HuH-7.5 (cell line): ENCODE results near the gene L1TD1.
"Not testable (repeated sequence)": the region's sequence is repeated elsewhere in the genome, so short reads cannot be mapped to it uniquely, and the experiment has no call there.

ENCODE experiments used
- DNase-seq: peaks from one replicate; pipeline ENCODE4 v3.0.0; 2011; ENCODE audit warnings: low spot score

Gene L1TD1

GRCh38 chr1:62207187-62207586 is 12.5 kb downstream of the L1TD1 start:
- DNase-seq, result no peak

- DNase-seq, result no peak
These were observed 13.4 kb downstream of the L1TD1 start for GRCh38 chr1:62208087-62208486.

GRCh38 chr1:62208970-62209369 is 14.3 kb downstream of the L1TD1 start:
- DNase-seq, result no peak

- no peak for DNase-seq
These were observed 15.4 kb downstream of the L1TD1 start for GRCh38 chr1:62209931-62210595.

- no peak for DNase-seq
These were observed 16.3 kb downstream of the L1TD1 start for GRCh38 chr1:62210960-62211359.

GRCh38 chr1:62212411-62212810 is 17.8 kb downstream of the L1TD1 start:
- DNase-seq, result no peak

GRCh38 chr1:62213075-62213914 is 18.6 kb downstream of the L1TD1 start:
- DNase-seq, result no peak

- no peak for DNase-seq
These were observed 24.0 kb downstream of the L1TD1 start for GRCh38 chr1:62218604-62219003.

- not testable (repeated sequence) for DNase-seq
These were observed 25.8 kb downstream of the L1TD1 start for GRCh38 chr1:62220456-62220855.

- DNase-seq, result no peak
These were observed 26.5 kb downstream of the L1TD1 start for GRCh38 chr1:62221171-62221570.

- no peak for DNase-seq
These were observed 27.7 kb downstream of the L1TD1 start for GRCh38 chr1:62222321-62222720.

- DNase-seq, result no peak
These were observed 29.5 kb downstream of the L1TD1 start for GRCh38 chr1:62224182-62224581.

GRCh38 chr1:62227496-62227895 is 32.8 kb downstream of the L1TD1 start:
- DNase-seq, result no peak

- no peak for DNase-seq
These were observed 33.7 kb downstream of the L1TD1 start for GRCh38 chr1:62228136-62228882.

- no peak for DNase-seq
These were observed 34.2 kb downstream of the L1TD1 start for GRCh38 chr1:62228883-62229187.

GRCh38 chr1:62229468-62229867 is 34.8 kb downstream of the L1TD1 start:
- no peak for DNase-seq

- DNase-seq, result no peak
These were observed 35.3 kb downstream of the L1TD1 start for GRCh38 chr1:62229932-62230331.

- DNase-seq, result no peak
These were observed 36.1 kb downstream of the L1TD1 start for GRCh38 chr1:62230718-62231117.

GRCh38 chr1:62232871-62233278 is 38.2 kb downstream of the L1TD1 start:
- no peak for DNase-seq

GRCh38 chr1:62233926-62234450 is 39.3 kb downstream of the L1TD1 start:
- no peak for DNase-seq

- no peak for DNase-seq
These were observed 40.0 kb downstream of the L1TD1 start for GRCh38 chr1:62234688-62235087.

GRCh38 chr1:62235576-62235975 is 40.9 kb downstream of the L1TD1 start:
- DNase-seq, result no peak

- no peak for DNase-seq
These were observed 42.7 kb downstream of the L1TD1 start for GRCh38 chr1:62237361-62237760.
